Astrocyte (in vitro differentiated cells and primary cell): ENCODE measurements around the gene APOBEC3G.

Source experiments
- CTCF ChIP-seq: IDR thresholded peaks from 2 replicates; pipeline ENCODE4 v1.5.1; 2011; ENCODE audit warnings: low read depth, mild to moderate bottlenecking, inconsistent platforms, low read length, moderate library complexity; ENCODE audit not compliant: insufficient read depth
- EZH2 ChIP-seq: IDR thresholded peaks from 2 replicates; pipeline ENCODE4 v1.6.1; 2012; ENCODE audit warnings: mild to moderate bottlenecking, low read length, inconsistent platforms; ENCODE audit not compliant: insufficient read depth

GRCh38 chr22:39084666-39085065 is 7.6 kb downstream of the APOBEC3G start:
- TF ChIP-seq CTCF, result no peak
- TF ChIP-seq EZH2, result no peak
